Measurements from ENCODE around the gene ZSCAN25.
"Not testable (repeated sequence)": the region's sequence is repeated elsewhere in the genome, so short reads cannot be mapped to it uniquely, and the experiment has no call there.

ZSCAN25 gene

DNA sequence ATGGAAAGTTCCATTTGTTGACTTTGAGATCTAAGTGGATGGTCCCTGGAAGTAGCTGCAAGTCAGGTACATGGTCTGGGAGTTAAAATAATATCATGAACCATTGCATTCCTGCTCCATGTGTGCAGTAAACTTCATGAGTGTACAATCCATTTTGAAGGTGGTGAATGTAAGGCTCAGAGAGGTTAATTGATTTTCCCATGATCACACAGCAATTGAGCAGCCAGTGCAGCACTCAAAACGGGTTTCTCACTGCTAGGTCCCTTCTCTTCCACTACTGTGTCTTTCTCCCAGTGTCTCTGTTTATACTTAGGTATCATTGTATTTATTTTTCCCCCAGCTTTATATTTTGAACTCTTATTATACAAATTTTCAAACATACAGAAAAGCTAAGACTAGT is 9.9 kb downstream of the ZSCAN25 start:
- Histone ChIP-seq H3K36me3 (ENCODE audit: insufficient read depth, low read length) (peaks cover 9% of the 10 kb centered on the region; the same call in 1 of the 2 replicates), H3K4me1 (ENCODE audit: control insufficient read depth, insufficient read depth, low read length, unreplicated experiment) (no peaks in the 10 kb centered on the region), H3K27ac (ENCODE audit: low read depth, low read length) (no peak overlapping the region), H2AFZ (ENCODE audit: low read length, unreplicated experiment) (no peak overlapping the region), H3K27me3 (ENCODE audit: insufficient read depth, low read length) (no peaks in the 10 kb centered on the region), H3K4me3 (ENCODE audit: low read depth, low read length) (no peak overlapping the region), H3K79me2 (ENCODE audit: control insufficient read depth, insufficient read depth, low read length, unreplicated experiment) (no peaks in the 10 kb centered on the region)

DNA sequence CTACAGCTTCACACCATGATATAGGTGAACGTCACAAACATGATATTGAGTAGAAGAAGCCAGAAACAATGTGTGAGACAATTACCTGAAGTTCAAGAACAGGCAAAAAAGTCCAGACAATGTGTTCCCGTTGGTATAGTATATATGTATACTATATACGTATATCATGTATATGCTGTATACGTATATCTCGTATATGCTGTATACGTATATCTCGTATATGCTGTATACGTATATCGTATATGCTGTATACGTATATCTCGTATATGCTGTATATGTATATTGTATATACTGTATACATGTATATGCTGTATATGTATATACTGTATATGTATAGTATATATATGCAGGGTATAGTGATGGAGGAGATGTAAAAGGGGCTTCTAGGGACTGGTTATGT is 10.8 kb downstream of the ZSCAN25 start:
- Histone ChIP-seq H3K4me1 (ENCODE audit: control insufficient read depth, insufficient read depth, low read length, unreplicated experiment) (no peaks in the 10 kb centered on the region), H3K79me2 (ENCODE audit: control insufficient read depth, insufficient read depth, low read length, unreplicated experiment) (no peaks in the 10 kb centered on the region), H2AFZ (ENCODE audit: low read length, unreplicated experiment) (no peak overlapping the region), H3K4me3 (ENCODE audit: low read depth, low read length) (no peak overlapping the region), H3K27me3 (ENCODE audit: insufficient read depth, low read length) (no peaks in the 10 kb centered on the region), H3K27ac (ENCODE audit: low read depth, low read length) (no peak overlapping the region), H3K36me3 (ENCODE audit: insufficient read depth, low read length) (peaks cover 9% of the 10 kb centered on the region; the same call in 1 of the 2 replicates)

DNA sequence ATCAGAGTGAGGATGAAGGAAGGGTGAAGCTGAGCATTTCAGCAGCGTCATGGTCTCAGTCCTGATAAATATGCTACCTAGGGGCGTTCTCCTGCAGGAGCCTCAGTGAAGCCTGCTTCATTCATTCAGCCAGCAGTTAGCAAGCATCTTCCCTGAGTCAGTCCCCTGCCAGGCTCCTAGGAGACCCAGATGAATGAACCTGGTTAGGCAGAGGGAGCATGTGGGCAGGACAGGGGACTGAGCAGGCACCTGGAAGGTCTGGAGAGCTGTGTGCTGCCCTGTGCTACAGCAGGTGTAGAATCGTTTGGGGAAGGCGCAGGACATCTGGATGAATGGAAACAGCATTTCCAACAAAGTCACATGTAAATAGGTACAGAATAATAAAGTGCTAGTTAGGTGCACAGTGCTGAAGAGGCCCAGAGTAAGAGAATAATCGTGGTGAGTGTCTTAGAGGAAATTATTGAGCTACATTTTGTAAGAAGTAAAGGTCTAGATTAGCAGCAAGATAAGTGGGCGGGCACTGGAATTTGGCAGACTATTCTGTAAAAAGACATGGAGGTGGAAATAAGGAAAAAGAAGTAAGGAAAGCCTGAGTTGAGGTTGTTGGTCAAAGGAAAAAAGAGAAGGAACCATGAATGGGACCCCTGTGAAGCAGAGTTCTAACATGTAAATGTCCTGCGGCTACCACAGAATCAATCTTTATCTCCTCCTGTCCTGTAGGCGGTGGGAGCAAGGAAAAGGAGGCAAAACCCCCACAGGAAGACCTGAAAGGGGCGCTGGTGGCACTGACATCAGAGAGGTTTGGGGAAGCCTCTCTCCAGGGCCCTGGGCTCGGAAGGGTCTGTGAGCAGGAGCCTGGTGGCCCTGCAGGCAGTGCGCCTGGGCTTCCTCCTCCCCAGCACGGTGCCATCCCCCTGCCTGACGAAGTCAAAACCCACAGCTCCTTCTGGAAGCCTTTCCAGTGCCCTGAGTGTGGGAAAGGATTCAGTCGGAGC is 12.0 kb downstream of the ZSCAN25 start:
- H2AFZ ChIP-seq (ENCODE audit: low read length, unreplicated experiment) = no peak overlapping the region

DNA sequence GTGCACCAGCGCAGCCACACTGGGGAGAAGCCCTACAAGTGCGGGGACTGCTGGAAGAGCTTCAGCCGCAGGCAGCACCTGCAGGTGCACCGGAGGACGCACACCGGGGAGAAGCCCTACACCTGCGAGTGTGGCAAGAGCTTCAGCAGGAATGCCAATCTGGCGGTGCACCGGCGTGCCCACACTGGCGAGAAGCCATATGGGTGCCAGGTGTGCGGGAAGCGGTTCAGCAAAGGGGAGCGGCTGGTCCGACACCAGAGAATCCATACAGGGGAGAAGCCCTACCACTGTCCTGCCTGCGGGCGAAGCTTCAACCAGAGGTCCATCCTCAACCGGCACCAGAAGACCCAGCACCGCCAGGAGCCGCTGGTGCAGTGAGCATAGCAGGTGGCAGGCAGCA is 12.9 kb downstream of the ZSCAN25 start:
- H3K4me3 ChIP-seq (ENCODE audit: low read depth, low read length) = no peak overlapping the region
- no peak overlapping the region for H2AFZ ChIP-seq (ENCODE audit: low read length, unreplicated experiment)
- H3K79me2 ChIP-seq (ENCODE audit: control insufficient read depth, insufficient read depth, low read length, unreplicated experiment) = no peaks in the 10 kb centered on the region
- H3K27me3 ChIP-seq (ENCODE audit: insufficient read depth, low read length) = no peaks in the 10 kb centered on the region
- H3K36me3 ChIP-seq (ENCODE audit: insufficient read depth, low read length) = peaks cover 11% of the 10 kb centered on the region; the same call in 1 of the 2 replicates
- H3K4me1 ChIP-seq (ENCODE audit: control insufficient read depth, insufficient read depth, low read length, unreplicated experiment) = no peaks in the 10 kb centered on the region
- no peak overlapping the region for H3K27ac ChIP-seq (ENCODE audit: low read depth, low read length)

More for the DNA sequence above, 12.0 kb downstream of the ZSCAN25 start:
- Histone ChIP-seq H3K27ac (ENCODE audit: low read depth, low read length) (no peak overlapping the region), H3K36me3 (ENCODE audit: insufficient read depth, low read length) (peaks cover 9% of the 10 kb centered on the region; the same call in 1 of the 2 replicates), H3K27me3 (ENCODE audit: insufficient read depth, low read length) (no peaks in the 10 kb centered on the region), H3K79me2 (ENCODE audit: control insufficient read depth, insufficient read depth, low read length, unreplicated experiment) (no peaks in the 10 kb centered on the region), H3K4me1 (ENCODE audit: control insufficient read depth, insufficient read depth, low read length, unreplicated experiment) (no peaks in the 10 kb centered on the region), H3K4me3 (ENCODE audit: low read depth, low read length) (no peak overlapping the region)

DNA sequence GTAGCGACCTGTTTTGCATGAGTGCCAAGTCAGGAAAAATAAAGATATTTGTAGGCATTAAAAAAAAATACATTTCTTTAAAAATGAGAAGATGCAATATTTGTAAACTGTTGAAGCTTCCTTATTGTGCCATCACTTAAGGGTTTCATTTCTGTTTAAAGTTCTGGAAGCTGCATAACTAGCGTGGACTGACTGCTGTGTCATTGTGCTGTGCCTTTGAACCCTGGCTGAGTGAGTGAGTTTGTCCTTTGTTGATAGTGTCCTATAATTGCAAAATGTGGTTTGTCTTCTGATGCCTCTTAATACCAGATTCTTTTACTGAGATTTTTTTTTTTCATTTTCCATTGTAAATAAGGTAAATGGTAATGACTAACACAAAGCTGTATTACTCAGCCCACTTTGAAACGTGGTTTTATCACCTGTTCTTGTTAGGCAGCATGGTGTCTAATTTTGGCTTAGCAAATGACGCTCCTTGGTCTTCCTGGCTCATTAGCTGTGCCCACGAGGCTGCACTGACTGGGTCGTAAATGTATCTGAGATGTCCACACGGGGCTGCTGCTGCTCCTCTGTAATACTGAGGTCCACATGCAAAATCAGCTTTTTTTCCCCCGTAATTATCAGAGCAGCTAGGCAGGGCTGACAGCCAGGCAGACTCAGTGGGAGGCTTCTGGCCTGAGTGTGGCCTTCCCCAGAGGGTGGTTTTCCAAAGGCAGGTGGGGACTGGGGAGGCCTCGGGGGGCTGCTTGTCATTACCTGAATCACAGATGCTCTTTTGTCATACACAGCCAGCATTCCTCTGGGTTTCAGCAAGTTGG is 14.8 kb downstream of the ZSCAN25 start:
- Histone ChIP-seq H3K27me3 (ENCODE audit: insufficient read depth, low read length) (no peaks in the 10 kb centered on the region), H3K27ac (ENCODE audit: low read depth, low read length) (no peak overlapping the region), H3K4me1 (ENCODE audit: control insufficient read depth, insufficient read depth, low read length, unreplicated experiment) (no peaks in the 10 kb centered on the region), H3K36me3 (ENCODE audit: insufficient read depth, low read length) (peaks cover 11% of the 10 kb centered on the region; the same call in 1 of the 2 replicates), H2AFZ (ENCODE audit: low read length, unreplicated experiment) (no peak overlapping the region), H3K79me2 (ENCODE audit: control insufficient read depth, insufficient read depth, low read length, unreplicated experiment) (no peaks in the 10 kb centered on the region), H3K4me3 (ENCODE audit: low read depth, low read length) (no peak overlapping the region)

DNA sequence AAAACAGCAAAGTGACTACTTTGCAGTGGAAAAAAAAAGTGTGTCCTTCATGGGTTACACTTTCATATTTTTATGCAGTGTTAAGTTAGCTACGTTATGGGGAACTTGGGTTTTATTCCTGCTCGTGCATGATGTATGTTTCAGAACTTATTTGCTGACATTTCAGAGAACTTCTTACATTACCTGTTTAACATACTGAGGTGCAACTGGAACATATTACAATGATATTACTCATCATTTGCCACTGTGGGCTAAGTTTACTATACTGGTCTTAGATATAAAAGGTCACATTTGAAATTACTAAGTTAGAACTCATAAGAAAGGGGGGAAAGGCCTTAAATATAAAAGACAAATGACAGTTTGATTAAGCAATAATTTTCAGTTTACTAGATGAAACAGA is 20.7 kb downstream of the ZSCAN25 start:
- H3K36me3 ChIP-seq (ENCODE audit: insufficient read depth, low read length); H3K27me3 ChIP-seq (ENCODE audit: insufficient read depth, low read length); H2AFZ ChIP-seq (ENCODE audit: low read length, unreplicated experiment): not testable (repeated sequence)

DNA sequence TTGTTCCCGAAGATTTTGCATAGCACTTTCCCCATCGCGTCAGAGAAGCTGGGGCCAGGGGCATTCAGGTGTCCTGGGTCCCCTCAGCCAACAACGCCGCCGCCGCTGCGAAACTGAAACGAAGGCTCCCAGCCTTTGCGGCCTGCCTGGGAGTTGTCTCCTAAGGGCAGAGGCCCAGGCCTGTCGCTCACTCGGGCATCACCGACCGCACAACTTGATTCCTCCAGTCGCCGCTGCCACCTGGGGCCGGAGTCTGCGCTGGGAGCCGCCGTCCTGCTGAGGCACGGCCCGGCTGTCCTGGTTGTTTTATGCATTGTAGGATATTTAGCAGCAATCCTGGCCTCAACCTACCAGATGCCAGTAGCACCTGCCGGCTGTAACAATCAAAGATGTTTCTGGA is 22.0 kb downstream of the ZSCAN25 start:
- no peak overlapping the region for H2AFZ ChIP-seq (ENCODE audit: low read length, unreplicated experiment)
- H3K4me1 ChIP-seq (ENCODE audit: control insufficient read depth, insufficient read depth, low read length, unreplicated experiment) = no peaks in the 10 kb centered on the region
- no peak overlapping the region for H3K27ac ChIP-seq (ENCODE audit: low read depth, low read length)
- peaks cover 2% of the 10 kb centered on the region; the same call in 1 of the 2 replicates for H3K36me3 ChIP-seq (ENCODE audit: insufficient read depth, low read length)
- H3K27me3 ChIP-seq (ENCODE audit: insufficient read depth, low read length) = no peaks in the 10 kb centered on the region
- H3K4me3 ChIP-seq (ENCODE audit: low read depth, low read length) = no peak overlapping the region
- no peaks in the 10 kb centered on the region for H3K79me2 ChIP-seq (ENCODE audit: control insufficient read depth, insufficient read depth, low read length, unreplicated experiment)

More for the DNA sequence above, 20.7 kb downstream of the ZSCAN25 start:
- not testable (repeated sequence) for H3K27ac ChIP-seq (ENCODE audit: low read depth, low read length); H3K79me2 ChIP-seq (ENCODE audit: control insufficient read depth, insufficient read depth, low read length, unreplicated experiment); H3K4me1 ChIP-seq (ENCODE audit: control insufficient read depth, insufficient read depth, low read length, unreplicated experiment); H3K4me3 ChIP-seq (ENCODE audit: low read depth, low read length)

DNA sequence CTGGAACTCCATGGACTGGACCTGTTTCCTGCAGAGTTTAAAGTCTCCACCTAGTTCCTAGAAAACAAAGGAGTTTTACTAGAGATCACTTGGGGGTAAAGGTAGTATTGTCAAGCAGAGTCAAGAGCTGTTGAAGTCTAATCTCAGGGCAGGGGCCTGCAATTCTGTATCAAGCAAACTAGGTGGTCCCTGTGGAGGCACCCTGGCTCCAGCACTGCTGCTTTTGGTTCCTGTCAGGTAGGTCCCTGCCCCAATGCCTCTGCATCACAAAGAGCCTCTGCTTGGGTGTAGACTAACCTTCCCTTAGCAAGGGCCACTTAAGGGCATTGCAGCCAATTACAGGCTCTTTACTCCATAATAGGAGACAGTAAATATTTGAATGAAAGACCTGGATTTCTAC is 22.5 kb downstream of the ZSCAN25 start:
- Histone ChIP-seq H3K27me3 (ENCODE audit: insufficient read depth, low read length) (no peaks in the 10 kb centered on the region), H2AFZ (ENCODE audit: low read length, unreplicated experiment) (no peak overlapping the region), H3K79me2 (ENCODE audit: control insufficient read depth, insufficient read depth, low read length, unreplicated experiment) (no peaks in the 10 kb centered on the region), H3K36me3 (ENCODE audit: insufficient read depth, low read length) (no peaks in the 10 kb centered on the region), H3K27ac (ENCODE audit: low read depth, low read length) (no peak overlapping the region), H3K4me1 (ENCODE audit: control insufficient read depth, insufficient read depth, low read length, unreplicated experiment) (no peaks in the 10 kb centered on the region), H3K4me3 (ENCODE audit: low read depth, low read length) (no peak overlapping the region)

DNA sequence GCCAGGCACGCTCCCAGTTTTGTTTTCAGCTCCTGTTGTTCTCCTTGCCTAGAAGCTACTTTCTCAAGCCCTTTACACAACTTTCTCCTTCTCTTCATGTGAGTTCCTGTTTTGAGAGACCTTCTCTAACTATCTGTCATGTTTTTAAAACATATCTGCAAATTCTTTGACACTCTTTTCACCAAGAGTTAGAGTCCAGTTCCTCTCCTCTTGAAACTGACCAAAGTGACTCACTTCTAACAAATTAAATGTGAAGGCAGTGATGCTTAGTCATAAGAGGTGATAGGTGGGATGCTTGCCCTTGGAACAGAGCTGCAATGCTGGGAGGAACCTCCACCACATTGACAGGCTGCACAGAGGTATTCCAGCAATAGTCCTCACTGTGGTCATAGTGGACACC is 25.3 kb downstream of the ZSCAN25 start:
- H3K4me3 ChIP-seq (ENCODE audit: low read depth, low read length) = no peak overlapping the region
- peaks cover 7% of the 10 kb centered on the region for H3K36me3 ChIP-seq (ENCODE audit: insufficient read depth, low read length)
- H3K27me3 ChIP-seq (ENCODE audit: insufficient read depth, low read length) = no peaks in the 10 kb centered on the region
- no peak overlapping the region for H3K27ac ChIP-seq (ENCODE audit: low read depth, low read length)
- no peaks in the 10 kb centered on the region for H3K4me1 ChIP-seq (ENCODE audit: control insufficient read depth, insufficient read depth, low read length, unreplicated experiment)
- H3K79me2 ChIP-seq (ENCODE audit: control insufficient read depth, insufficient read depth, low read length, unreplicated experiment) = no peaks in the 10 kb centered on the region
- no peak overlapping the region for H2AFZ ChIP-seq (ENCODE audit: low read length, unreplicated experiment)

DNA sequence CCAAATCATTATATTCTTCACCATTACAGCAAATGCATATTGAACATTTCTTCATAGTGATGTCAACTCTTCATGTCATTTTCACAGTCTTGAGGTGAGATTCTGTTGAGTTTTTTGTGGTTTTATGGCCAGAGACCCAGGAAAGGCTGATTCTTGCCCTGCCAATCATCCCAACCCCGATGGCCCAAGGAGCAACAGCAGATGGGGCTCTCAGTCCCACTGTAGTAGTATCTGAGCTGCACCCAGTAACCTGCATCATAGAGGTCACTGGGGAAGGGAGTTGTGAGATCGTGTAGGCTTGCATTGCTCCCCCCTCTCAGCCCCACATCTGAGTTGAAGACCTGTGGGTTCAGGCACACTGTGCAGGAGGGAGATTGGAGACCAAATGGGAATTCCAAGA is 26.7 kb downstream of the ZSCAN25 start:
- Histone ChIP-seq H3K4me3 (ENCODE audit: low read depth, low read length) (no peak overlapping the region), H3K4me1 (ENCODE audit: control insufficient read depth, insufficient read depth, low read length, unreplicated experiment) (no peaks in the 10 kb centered on the region), H3K79me2 (ENCODE audit: control insufficient read depth, insufficient read depth, low read length, unreplicated experiment) (no peaks in the 10 kb centered on the region), H3K27me3 (ENCODE audit: insufficient read depth, low read length) (no peaks in the 10 kb centered on the region), H3K36me3 (ENCODE audit: insufficient read depth, low read length) (peaks cover 7% of the 10 kb centered on the region), H2AFZ (ENCODE audit: low read length, unreplicated experiment) (no peak overlapping the region), H3K27ac (ENCODE audit: low read depth, low read length) (no peak overlapping the region)
